Activated CD8-positive, alpha-beta T cell treated with anti-CD3 and anti-CD28 coated beads for 36 hours (primary cell): ENCODE results near the gene SERPINB1. TPM values are rescaled to one million over a fixed set of nuclear protein-coding genes. Genes with fewer than 3 reads are reported as not detected.
"Not testable (repeated sequence)": the region's sequence is repeated elsewhere in the genome, so short reads cannot be mapped to it uniquely, and the experiment has no call there.

ENCODE experiments used
- ATAC-seq: fragments of 200-7000 bp; cut with Tn5 transposase; one replicate; pipeline ENCODE4 v1.10.0; 2021; ENCODE audit warnings: mild to moderate bottlenecking, moderate library complexity
- CTCF ChIA-PET: fragments of 350-600 bp; sonication (Branson Sonifier 250); formaldehyde crosslinking; loops from one replicate; lab custom pipeline; 2021; ENCODE audit warnings: antibody characterized with exemption; lab: Charles Lee
- POLR2A ChIA-PET: fragments of 350-600 bp; sonication (Branson Sonifier 250); formaldehyde crosslinking; loops from one replicate; lab custom pipeline; 2021; ENCODE audit warnings: antibody characterized with exemption; lab: Charles Lee
- DNase-seq: peaks from one replicate; pipeline ENCODE4 v3.0.0-alpha.2; 2020
- H3K27ac Mint-ChIP-seq: one replicate; pipeline ENCODE4 v1.8.0; 2021; ENCODE audit warnings: mild to moderate bottlenecking, mixed read lengths
- H3K27me3 Mint-ChIP-seq: one replicate; pipeline ENCODE4 v1.8.0; 2021; ENCODE audit warnings: mixed read lengths
- H3K36me3 Mint-ChIP-seq: one replicate; pipeline ENCODE4 v1.8.0; 2021; ENCODE audit warnings: low read depth, mixed read lengths
- H3K4me1 Mint-ChIP-seq: one replicate; pipeline ENCODE4 v1.8.0; 2021; ENCODE audit warnings: low read depth, mixed read lengths
- H3K4me3 Mint-ChIP-seq: one replicate; pipeline ENCODE4 v1.8.0; 2021; ENCODE audit warnings: mild to moderate bottlenecking, moderate library complexity, mixed read lengths
- H3K9me3 Mint-ChIP-seq: one replicate; pipeline ENCODE4 v1.8.0; 2021; ENCODE audit warnings: mixed read lengths
- CTCF ChIP-seq: fragments of 200-600 bp; IDR thresholded peaks from one replicate; pipeline ENCODE4 v1.8.0; 2022; ENCODE audit warnings: antibody characterized with exemption, mild to moderate bottlenecking
- intact Hi-C: fragments of 100-400 bp; cut with micrococcal nuclease; formaldehyde crosslinking; loops from one replicate; pipeline ENCODE4 v1.10.0; 2022
- total RNA-seq, 2 experiments: library from RNA; stranded (reverse); gene quantifications; one replicate each; pipeline ENCODE4 v1.2.3, GENCODE V29; 2021

The SERPINB1 gene
- total RNA-seq, 2 experiments from 2014 or later: 55.8 to 60.0 TPM

- Mint-ChIP-seq H3K36me3 (peaks cover 40% of the 10 kb centered on the region), H3K27me3 (no peaks in the 10 kb centered on the region), H3K4me3 (no peak overlapping the region), H3K4me1 (peaks cover 60% of the 10 kb centered on the region), H3K9me3 (peaks cover 21% of the 10 kb centered on the region), H3K27ac (peak overlapping the region; percentile 3)
- TF ChIP-seq CTCF: no peak
- ATAC-seq (no peak), DNase-seq (no peak)
- intact Hi-C loops: no loop called here
- CTCF ChIA-PET: interaction anchor here (0.9 to 1.9 kb wide), 4 partner anchors 16 to 48 kb away, joined by 3 to 9 read pairs (median 4); no protein-coding TSS in a partner anchor
- POLR2A ChIA-PET: interaction anchor here (0.6 to 1.2 kb wide), 4 partner anchors 9 to 76 kb away, joined by 3 to 5 read pairs (median 4); no protein-coding TSS in a partner anchor
Measured at GRCh38 chr6:2883673-2884072, 42.0 kb upstream of the SERPINB1 start.

GRCh38 chr6:2881423-2881822 lies 39.8 kb upstream of the SERPINB1 start:
- H3K9me3 Mint-ChIP-seq: peaks cover 20% of the 10 kb centered on the region
- intact Hi-C loops: no loop called here
- CTCF ChIA-PET: interaction anchor here (0.7 to 1.9 kb wide), 5 partner anchors 10 to 59 kb away, joined by 3 to 5 read pairs (median 4); no protein-coding TSS in a partner anchor
- DNase-seq (no peak), ATAC-seq (no peak)
- peaks cover 74% of the 10 kb centered on the region for H3K4me1 Mint-ChIP-seq
- peak overlapping the region; percentile 65 for H3K27ac Mint-ChIP-seq
- no peak for TF ChIP-seq CTCF
- no peaks in the 10 kb centered on the region for H3K27me3 Mint-ChIP-seq
- POLR2A ChIA-PET: interaction anchor here (1.0 to 1.3 kb wide), 4 partner anchors 10 to 63 kb away, joined by 3 to 4 read pairs (median 4); no protein-coding TSS in a partner anchor
- peaks cover 27% of the 10 kb centered on the region for H3K36me3 Mint-ChIP-seq
- peak overlapping the region; percentile 60 for H3K4me3 Mint-ChIP-seq

GRCh38 chr6:2880156-2880555 lies 38.5 kb upstream of the SERPINB1 start:
- DNase-seq: peak; percentile 50
- ChIA-PET POLR2A (interaction anchor here (1.3 to 1.7 kb wide), 2 partner anchors 12 to 17 kb away, joined by 4 to 6 read pairs; no protein-coding TSS in a partner anchor), CTCF (interaction anchor here (0.8 to 3.3 kb wide), 9 partner anchors 11 to 109 kb away, joined by 3 to 9 read pairs (median 4); no protein-coding TSS in a partner anchor)
- H3K27me3 Mint-ChIP-seq, intact Hi-C loops: not testable (repeated sequence)
- H3K4me3 Mint-ChIP-seq: peak overlapping the region; percentile 60
- H3K9me3 Mint-ChIP-seq: peaks cover 15% of the 10 kb centered on the region
- peak overlapping the region; percentile 65 for H3K27ac Mint-ChIP-seq
- H3K36me3 Mint-ChIP-seq: peaks cover 17% of the 10 kb centered on the region
- H3K4me1 Mint-ChIP-seq: peaks cover 68% of the 10 kb centered on the region
- ATAC-seq: peak; percentile 53

GRCh38 chr6:2877960-2878359 lies 36.3 kb upstream of the SERPINB1 start:
- DNase-seq (no peak), ATAC-seq (no peak)
- peak overlapping the region; percentile 69 for H3K27ac Mint-ChIP-seq
- H3K4me3 Mint-ChIP-seq: no peak overlapping the region
- peaks cover 16% of the 10 kb centered on the region for H3K9me3 Mint-ChIP-seq
- intact Hi-C loops: no loop called here
- peaks cover 17% of the 10 kb centered on the region for H3K36me3 Mint-ChIP-seq
- CTCF ChIA-PET: interaction anchor here (1.1 to 3.3 kb wide), 8 partner anchors 8 to 75 kb away, joined by 3 to 21 read pairs (median 8); no protein-coding TSS in a partner anchor
- H3K27me3 Mint-ChIP-seq: no peaks in the 10 kb centered on the region
- POLR2A ChIA-PET: interaction anchor here (0.9 to 3.6 kb wide), 7 partner anchors 9 to 62 kb away, joined by 4 to 23 read pairs (median 5); partner anchors contain the start of gene SERPINB9
- TF ChIP-seq CTCF: no peak
- peaks cover 77% of the 10 kb centered on the region for H3K4me1 Mint-ChIP-seq

- peaks cover 21% of the 10 kb centered on the region for H3K36me3 Mint-ChIP-seq
- POLR2A ChIA-PET: interaction anchor here (0.7 to 3.6 kb wide), 11 partner anchors 9 to 103 kb away, joined by 3 to 23 read pairs (median 5); partner anchors contain the start of gene SERPINB9
- ATAC-seq (no peak), DNase-seq (no peak)
- H3K27me3 Mint-ChIP-seq: no peaks in the 10 kb centered on the region
- H3K4me3 Mint-ChIP-seq: peak overlapping the region; percentile 69
- intact Hi-C loops: no loop called here
- TF ChIP-seq CTCF: no peak
- peaks cover 17% of the 10 kb centered on the region for H3K9me3 Mint-ChIP-seq
- peaks cover 84% of the 10 kb centered on the region for H3K4me1 Mint-ChIP-seq
- H3K27ac Mint-ChIP-seq: peak overlapping the region; percentile 91
- CTCF ChIA-PET: interaction anchor here (1.4 to 3.3 kb wide), 8 partner anchors 8 to 75 kb away, joined by 4 to 21 read pairs (median 7); no protein-coding TSS in a partner anchor
Measured at GRCh38 chr6:2877057-2877882, 35.6 kb upstream of the SERPINB1 start.
